ENCODE results near the gene ATE1.
"Not testable (repeated sequence)": the region's sequence is repeated elsewhere in the genome, so short reads cannot be mapped to it uniquely, and the experiment has no call there.

The ATE1 gene

DNA sequence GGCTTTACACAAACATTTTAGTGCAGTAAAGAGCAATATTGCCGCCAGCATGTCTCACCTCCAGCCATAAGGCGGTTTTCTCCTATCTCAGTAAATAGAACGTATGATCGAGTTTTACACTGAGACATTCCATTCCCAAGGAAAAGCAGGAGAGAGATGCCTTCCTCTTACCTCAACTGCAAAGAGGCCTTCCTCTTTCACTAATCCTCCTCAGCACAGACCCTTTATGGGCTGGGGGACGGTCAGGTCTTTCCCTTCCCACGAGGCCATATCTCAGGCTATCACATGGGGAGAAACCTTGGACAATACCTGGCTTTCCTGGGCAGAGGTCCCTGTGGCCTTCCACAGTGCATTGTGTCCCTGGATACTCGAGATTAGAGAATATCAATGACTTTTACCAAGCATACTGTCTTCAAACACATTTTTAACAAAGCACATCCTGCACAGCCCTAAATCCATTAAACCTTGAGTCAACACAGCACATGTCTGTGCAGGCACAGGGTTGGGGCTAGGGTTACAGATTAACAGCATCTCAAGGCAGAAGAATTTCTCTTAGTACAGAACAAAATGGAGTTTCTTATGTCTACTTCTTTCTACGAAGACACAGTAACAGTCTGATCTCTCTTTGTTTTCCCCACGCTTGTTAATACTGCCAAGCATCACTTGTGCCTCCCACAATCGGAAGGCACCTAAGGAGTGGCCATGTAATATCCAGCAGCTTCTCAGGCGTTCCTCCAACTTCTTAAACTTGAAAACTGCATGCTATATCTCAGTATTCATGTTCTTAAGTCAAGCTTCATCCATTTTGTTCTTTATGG lies 2.6 kb upstream of the ATE1 start:
- in situ Hi-C loops (cut with HindIII; ENCODE audit: low sequenced_read_pairs): not testable (repeated sequence)

DNA sequence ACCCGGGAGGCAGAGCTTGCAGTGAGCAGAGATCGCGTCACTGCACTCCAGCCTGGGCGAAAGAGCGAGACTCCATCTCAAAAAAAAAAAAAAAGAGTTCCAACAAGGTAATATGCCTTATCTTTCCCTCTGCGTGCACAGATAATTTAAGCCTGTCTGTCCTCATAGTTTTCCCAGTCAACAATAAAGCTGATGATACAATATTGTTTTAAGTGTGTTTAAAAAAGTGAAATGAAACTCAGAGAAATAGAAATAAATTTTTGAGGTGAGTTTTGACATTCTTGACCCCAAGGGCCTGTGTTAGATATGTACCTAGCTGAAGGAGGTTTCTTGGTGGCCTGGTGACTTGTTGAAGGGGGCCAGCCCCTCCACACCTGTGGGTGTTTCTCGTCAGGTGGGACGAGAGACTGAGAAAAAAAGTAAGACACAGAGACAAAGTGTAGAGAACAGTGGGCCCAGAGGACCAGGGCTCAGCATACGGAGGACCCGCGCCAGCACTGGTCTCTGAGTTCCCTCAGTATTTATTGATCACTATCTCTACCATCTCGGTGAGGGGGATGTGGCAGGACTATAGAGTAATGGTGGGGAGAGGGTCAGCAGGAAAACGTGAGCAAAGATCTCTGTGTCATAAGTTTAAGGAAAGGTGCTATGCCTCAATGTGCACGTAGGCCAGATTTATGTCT lies 1.9 kb upstream of the ATE1 start:
- in situ Hi-C loops (cut with HindIII; ENCODE audit: low sequenced_read_pairs): not testable (repeated sequence)

DNA sequence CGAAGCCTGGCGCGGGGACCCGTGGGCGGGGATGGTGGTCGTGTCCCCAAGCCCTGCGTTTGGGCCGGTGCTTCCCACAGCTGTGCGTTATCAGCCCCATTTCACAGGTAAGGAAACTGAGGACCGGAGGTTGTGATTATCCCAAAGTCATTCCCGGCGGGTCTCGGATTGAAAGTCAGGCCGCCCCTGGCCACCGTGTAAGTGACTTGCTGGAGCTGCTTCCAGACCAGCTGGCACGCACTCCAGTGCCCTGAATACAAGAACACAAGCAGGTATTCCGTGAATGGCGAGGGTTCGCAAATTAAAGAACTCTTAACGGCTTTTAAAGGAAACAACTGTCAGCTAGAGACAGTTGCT lies 675 bp upstream of the ATE1 start:
- in situ Hi-C loops (cut with HindIII; ENCODE audit: low sequenced_read_pairs): no loop called here

DNA sequence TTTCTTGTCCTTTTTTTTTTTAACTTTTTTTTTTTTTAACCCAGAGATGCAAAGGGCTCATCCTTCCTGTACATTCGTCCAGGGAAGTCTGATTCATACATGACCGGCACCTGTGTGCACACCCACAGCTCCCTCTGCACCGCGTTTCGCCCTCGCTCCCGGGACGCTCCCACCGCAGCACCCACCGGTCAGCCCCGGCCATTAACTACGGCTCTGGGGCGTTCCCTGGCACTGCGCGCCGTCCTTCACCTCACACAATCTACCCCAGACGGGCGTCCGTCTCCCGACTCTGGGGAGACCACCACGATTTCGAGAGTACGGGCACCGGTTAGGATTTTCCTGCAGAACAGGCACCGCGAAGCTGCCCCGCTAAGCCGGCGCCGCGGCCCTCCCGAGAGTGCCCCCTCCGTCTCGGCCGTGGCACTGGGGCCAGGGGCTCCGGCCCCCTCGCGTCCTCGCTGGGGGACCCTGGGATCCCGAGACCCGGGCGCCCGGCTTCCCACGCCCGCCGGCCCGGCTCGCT lies 452 bp downstream of the ATE1 start:
- in situ Hi-C loops (cut with HindIII; ENCODE audit: low sequenced_read_pairs): no loop called here

DNA sequence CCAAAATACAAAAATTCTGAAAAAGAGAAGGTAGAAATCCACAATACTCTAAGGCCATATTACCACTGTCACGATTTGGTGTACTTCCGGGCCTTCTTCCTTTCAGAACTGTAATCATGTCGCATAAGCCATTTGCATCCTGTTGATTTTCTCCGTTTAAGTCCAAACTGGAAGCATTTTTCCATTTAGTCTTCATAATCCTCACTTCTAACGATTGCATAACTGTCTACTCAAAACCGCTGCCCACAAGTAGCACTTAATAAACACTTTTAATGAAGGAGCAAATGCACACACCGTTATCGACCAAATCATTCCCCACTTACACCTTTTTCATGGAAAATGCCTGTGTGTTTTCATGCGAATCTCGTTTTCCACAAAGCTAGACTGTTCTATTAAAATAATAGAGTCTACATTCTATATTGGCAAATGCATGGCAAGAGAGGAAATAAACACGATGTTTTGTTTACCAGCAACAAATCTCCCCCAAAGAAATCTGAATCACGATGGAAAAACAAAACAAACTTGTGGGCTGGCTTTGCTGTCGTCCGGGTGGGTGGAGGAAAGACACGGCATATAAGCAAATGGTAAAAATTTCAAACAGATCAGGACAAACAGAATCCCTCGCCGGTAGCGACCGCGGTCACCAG lies 1.0 kb downstream of the ATE1 start:
- in situ Hi-C loops (cut with HindIII; ENCODE audit: low sequenced_read_pairs): no loop called here

DNA sequence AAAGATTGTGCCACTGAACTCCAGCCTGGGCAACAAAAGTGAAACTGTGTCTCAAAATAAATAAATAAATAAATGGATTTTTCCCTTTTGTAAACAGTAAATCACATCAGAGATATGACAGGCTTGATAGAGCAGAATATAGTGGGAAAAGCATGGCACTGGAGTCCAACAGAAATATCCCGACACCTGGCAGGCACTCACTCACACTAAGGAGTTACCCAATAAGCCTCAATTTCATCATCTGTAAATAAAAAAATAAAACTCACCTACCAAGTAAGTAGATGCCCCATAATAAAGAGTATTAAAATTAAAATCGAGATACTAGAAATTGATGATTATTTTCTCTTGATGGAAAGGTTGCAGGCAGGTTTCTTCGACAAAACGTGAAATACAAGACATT lies 1.7 kb downstream of the ATE1 start:
- in situ Hi-C loops (cut with HindIII; ENCODE audit: low sequenced_read_pairs): no loop called here

DNA sequence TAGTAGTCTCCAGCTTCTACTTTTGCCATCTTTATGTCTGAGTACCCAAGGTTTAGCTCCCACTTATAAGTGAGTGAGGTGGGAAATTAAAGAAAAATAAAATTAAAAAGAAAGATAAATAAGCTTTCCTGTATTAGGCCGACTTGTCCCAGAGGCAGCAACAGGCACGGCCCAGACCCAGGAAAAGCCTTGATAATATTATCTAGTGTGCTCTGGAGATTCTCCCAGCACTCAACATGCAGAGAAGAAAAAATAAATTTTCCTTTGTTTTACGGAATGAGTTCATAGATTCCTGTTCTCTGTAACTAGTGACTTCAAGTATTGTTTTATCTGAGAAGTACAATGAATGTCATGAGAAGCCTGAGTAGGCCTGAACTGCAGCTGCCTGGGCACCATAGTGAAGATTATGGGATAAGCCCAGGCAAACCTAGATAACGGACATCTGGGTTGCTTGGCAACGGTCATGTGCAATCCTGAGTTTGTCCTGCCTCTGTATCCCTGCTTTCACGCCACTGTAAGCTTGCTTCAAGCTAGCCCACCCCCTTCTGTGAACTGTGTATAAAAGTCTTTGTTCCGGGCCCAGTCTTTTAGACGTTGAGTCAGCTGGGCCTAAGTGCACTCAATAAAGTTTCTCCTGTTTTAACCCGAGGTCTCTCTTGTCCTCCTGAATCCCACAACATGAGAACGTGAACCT lies 6.4 kb downstream of the ATE1 start:
- in situ Hi-C loops (cut with HindIII; ENCODE audit: low sequenced_read_pairs): no loop called here

DNA sequence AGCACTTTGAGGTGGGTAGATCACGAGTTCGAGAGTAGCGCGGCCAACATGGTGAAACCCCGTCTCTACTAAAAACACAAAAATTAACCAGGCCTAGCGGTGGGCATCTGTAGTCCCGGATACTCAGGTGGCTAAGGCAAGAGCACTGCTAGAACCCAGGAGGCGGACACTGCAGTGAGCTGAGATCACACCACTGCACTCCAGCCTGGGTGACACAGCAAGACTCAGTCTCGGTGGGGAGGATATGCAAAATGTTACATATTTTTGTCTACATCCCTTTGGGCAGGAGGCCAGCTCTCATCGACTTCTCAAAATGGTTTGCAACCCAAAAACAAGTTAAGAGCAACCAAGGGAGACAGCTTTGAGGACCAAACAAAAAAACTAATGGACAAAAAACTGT lies 8.2 kb downstream of the ATE1 start:
- in situ Hi-C loops (cut with HindIII; ENCODE audit: low sequenced_read_pairs): no loop called here

DNA sequence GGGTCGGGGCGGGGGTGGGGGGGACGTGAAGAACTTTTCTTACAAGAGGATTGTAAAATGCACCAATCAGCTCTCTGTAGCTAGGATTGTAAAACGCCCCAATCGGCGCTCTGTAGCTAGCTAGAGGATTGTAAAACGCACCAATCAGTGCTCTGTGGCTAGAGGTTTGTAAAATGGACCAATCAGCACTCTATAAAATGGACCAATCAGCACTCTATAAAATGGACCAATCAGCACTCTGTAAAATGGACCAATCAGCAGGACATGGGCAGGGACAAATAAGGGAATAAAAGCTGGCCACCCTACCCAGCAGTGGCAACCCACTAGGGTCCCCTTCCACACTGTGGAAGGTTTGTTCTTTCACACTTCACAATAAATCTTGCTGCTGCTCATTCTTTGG lies 9.0 kb downstream of the ATE1 start:
- in situ Hi-C loops (cut with HindIII; ENCODE audit: low sequenced_read_pairs): not testable (repeated sequence)

DNA sequence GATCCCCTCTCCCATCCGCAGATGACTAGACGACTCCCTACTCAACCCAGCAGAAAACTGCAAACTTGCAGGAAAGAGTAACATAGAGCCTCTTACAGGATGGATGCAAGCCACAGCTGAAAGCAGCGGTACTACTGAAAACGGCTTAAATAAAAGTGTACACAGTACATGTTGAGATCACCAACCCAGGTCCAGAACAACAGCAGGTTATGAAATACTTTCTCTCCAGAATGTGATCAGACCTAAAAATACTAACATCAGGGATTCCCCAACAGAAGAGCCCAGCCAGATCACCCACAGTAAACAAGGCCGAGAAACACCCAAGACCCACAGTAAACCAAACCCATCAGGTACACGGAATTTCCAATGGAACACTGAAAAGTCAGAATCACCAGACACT lies 13.2 kb downstream of the ATE1 start:
- in situ Hi-C loops (cut with HindIII; ENCODE audit: low sequenced_read_pairs): no loop called here

DNA sequence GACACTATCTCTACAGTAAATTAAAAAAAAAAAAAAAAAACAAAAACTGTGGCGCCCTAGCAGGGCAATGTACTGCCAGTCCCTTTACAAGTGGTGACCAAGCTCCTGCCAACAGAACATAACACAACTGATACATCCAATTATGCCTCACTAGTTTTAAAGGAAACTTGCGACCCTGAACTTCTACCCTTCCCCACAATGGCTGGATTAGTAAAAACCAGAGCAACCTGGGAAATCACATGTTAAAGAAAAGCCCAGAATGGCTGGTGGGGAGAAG lies 16.5 kb downstream of the ATE1 start:
- in situ Hi-C loops (cut with HindIII; ENCODE audit: low sequenced_read_pairs): no loop called here

DNA sequence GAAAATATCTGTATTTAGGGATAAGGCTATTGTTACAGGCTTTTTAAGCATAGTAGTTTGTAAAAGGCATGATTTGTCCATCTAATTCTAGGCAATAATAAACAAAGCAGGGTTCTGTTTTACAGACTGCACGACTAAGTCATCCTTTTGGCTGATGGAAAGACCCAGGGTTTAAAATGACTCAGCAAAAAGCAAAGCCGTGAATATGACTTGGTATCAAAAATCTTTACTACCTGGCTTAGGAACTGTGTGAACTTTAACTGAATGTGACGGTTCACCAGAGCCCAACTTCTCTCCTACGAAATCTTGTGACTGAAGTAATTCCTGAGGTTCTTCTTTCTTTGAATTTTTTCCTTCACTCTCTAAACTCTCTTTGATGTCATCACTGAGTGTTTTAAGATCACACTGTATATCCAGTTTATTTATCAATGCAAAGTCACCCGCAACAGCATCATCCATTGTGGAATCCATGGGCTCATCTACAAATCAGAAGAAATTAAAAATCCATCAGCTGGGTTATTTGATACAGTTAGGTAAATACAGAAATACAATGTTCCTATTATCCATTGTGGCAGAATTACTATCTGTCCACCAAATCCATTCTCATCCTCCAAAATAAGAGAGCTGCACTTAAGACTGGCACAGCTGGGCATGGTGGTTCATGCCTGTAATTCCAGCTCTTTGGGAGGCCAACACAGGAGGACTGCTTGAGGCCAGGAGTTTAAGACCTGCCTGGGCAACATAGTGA lies 17.0 kb downstream of the ATE1 start:
- in situ Hi-C loops (cut with HindIII; ENCODE audit: low sequenced_read_pairs): no loop called here

DNA sequence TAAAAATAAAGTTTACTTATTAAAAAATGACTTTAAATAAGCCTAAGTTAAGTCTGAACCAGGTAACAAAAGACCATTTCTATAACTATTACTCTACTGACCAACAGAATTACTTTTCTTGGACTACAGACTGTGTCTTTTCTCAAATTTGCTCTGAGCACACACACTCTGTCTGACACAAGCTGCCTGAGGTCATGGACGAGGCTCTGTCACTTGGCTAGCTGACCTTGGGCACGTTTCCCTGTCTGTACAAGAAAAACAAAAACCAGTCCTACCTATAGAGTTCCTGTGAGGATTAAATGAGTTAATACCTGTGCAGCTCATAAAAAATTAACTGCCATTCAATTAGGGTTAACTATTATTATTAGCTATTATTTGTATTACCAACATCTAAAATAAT lies 22.9 kb downstream of the ATE1 start:
- in situ Hi-C loops (cut with HindIII; ENCODE audit: low sequenced_read_pairs): no loop called here

DNA sequence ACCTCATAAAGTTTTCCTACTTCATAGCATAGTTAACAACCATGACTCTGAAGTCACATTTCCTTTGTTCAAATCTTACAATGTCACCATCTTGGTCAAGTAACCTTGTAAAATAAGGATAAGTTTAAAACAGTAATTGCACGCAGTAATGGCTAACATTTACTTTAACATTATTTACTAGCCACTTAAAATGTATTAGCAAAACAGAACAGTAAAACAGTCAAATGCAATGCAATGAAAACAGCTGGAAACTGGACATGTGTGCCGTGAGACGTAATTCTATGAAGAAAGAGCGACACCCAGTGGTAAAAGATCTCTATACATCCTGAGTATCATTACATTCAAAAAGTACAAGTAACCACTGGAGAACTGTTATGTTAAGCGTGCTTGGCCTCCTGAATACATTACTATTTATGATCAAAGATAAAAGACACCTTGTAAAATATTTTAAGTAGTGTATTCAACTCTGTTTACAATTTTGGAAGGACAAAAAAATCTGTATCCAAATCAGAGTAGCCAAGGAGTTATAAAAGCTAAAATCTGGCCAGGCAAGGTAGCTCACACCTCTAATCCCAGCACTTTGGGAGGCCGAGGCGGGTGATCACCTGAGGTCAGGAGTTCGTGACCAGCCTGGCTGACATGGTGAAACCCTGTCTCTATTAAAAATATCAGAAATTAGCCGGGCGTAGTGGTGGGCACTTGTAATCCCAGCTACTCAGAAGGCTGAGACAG lies 27.2 kb downstream of the ATE1 start:
- in situ Hi-C loops (cut with HindIII; ENCODE audit: low sequenced_read_pairs): no loop called here

DNA sequence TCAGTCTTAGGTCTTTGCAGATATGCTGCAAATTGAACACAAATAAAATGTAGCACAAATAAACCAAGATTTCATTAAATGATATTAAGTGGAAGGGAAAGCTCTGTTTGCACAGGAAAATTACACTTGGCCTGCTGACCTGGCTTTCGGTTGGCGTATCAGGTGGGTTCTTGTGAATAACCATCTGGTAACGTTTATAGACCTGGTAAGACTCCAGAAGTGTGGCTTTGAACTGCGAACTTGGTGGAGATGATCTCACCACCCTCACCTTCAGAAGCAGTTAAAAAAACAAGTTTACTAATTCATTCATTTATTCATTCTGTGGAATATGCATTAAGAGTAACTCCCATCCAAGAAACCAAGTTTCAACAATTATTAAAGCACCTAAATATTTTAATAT lies 28.1 kb downstream of the ATE1 start:
- in situ Hi-C loops (cut with HindIII; ENCODE audit: low sequenced_read_pairs): no loop called here

DNA sequence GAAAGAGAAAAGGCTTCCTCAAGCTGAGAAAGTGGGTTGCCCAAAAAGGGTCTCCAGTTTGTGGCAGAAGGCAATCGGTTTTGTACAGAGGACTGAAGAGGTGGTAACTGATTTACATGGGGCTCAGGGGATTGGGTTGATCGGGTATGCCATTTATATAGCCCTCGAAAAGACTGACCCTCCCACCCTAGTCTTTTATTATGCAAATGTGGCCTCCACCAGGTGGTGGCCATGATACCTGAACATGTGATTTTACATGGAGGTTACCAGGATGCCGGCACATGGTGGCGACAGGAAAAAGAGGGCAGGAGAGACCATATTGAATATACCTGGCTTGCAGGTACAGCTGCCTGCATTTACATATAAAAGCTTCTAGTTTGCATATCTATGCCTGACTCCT lies 36.7 kb downstream of the ATE1 start:
- in situ Hi-C loops (cut with HindIII; ENCODE audit: low sequenced_read_pairs): no loop called here

DNA sequence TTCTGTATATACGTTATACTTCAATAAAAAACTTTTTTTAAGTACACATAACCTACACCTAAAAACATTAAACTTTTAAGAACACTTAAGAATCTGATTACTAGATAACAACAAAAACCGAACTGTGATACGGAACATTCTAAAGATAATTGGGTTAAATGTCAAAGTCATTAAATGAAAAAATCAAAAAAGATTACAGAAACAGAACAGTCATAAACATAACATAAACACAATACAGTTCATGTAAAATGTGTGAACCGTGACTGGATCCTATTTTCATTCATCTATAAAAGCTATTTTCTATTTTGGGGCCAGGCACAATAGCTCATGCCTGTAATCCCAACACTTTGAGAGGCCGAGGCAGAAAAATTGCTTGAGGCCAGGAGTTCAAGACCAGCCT lies 38.6 kb downstream of the ATE1 start:
- in situ Hi-C loops (cut with HindIII; ENCODE audit: low sequenced_read_pairs): no loop called here

DNA sequence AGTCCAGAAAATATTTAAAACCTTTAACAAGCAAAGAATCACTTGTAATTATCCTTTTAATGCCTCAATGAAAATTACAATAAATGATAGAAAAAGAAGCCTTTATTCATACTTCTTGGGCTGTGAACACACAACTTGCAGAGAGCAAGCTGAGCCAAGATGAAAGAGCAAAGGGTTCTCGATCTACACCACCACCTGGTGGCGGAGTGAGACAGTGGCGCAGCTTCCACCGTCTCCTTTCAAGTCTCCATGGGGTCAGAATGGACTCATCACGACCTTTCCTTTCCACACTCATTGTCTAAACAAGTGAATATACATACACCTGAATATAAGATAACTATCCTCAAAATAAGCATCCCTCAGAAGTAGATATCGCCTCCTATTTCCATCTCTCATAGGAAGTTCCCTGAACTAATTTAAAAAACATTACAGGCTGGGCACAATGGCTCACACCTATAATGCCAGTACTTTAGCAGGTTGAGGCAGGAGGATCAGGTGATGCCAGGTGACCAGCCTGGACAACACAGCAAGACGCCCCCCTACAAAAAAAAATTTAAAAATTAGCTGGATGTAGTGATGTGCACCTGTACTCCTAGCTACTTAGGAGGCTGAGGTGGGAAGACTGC lies 40.7 kb downstream of the ATE1 start:
- in situ Hi-C loops (cut with HindIII; ENCODE audit: low sequenced_read_pairs): no loop called here

DNA sequence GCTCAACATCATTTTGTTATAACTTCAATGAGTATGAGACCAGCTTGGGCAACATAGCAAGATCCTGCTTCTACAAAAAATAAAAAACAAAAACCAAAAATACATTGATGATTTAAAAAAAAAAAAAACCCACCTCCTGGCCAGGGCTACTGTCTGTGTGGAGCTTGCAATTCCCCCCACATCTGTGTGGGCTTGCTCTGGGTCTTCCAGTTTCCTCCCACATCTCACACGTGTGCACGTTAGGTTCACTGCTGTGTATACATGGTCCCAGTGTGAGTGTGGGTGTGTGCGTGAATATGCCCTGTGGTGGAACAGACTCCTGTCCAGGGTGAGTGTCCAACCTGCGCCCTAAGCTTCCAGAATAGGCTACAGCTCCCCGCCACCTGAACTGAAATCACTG lies 41.6 kb downstream of the ATE1 start:
- in situ Hi-C loops (cut with HindIII; ENCODE audit: low sequenced_read_pairs): no loop called here

DNA sequence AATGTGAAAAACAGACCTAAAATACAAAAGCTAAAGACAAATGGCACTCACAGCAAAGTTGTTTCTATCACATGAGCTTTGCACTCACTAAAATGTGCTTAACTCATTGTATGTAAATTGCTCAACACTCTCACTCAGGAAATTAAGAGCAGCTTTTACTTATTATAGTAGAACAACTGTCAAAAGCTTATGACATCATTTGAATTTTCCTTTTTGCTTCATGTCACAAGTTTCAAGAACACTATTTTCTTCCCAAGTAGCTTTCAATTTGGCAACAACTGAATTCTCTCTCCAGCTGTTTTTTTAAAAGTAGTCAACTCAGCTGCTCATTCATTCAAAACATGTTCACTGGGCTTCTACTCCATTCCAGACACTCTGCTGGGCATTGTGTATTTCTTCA lies 46.9 kb downstream of the ATE1 start:
- in situ Hi-C loops (cut with HindIII; ENCODE audit: low sequenced_read_pairs): no loop called here
